IMR-90 (cell line): Measurements from ENCODE around the gene ERGIC1. TPM values are rescaled to one million over a fixed set of nuclear protein-coding genes. Genes with fewer than 3 reads are reported as not detected.

ENCODE experiments used
- ATAC-seq: fragments of 200-7000 bp; cut with Tn5 transposase; 2 replicates; pipeline ENCODE4 v1.9.1; 2020; ENCODE audit warnings: low read depth, mild to moderate bottlenecking, moderate library complexity
- BruUV-seq: library from RNA; stranded (reverse); fragments of 400-500 nt; replicated peaks from 2 replicates; lab custom pipeline; 2021; lab: Mats Ljungman, UMichigan
- CTCF ChIA-PET: fragments of 300-600 bp; formaldehyde crosslinking; extraction: SDS; loops from one replicate; lab custom pipeline; 2021; ENCODE audit warnings: antibody characterized with exemption; lab: Yijun Ruan, JAX
- POLR2A ChIA-PET: fragments of 300-600 bp; sonication (Branson Sonifier 250); formaldehyde crosslinking; loops from one replicate; lab custom pipeline; 2022; ENCODE audit warnings: antibody characterized with exemption; ENCODE audit not compliant: unreplicated experiment; lab: Charles Lee
- DNase-seq: peaks from one replicate; pipeline ENCODE4 v3.0.0; 2013
- H2AFZ ChIP-seq: replicated peaks from 2 replicates; pipeline ENCODE3; 2013; ENCODE audit warnings: low read length, mild to moderate bottlenecking; ENCODE audit not compliant: poor library complexity
- H2AK5ac ChIP-seq: 2 replicates; pipeline ENCODE4 v1.6.1; 2013; ENCODE audit warnings: low read depth, low read length, inconsistent platforms
- H2AK9ac ChIP-seq: replicated peaks from 2 replicates; pipeline ENCODE3; 2013; ENCODE audit warnings: mild to moderate bottlenecking, low read depth, low read length, moderate library complexity; ENCODE audit not compliant: poor library complexity
- H2BK120ac ChIP-seq: 2 replicates; pipeline ENCODE4 v1.6.1; 2013; ENCODE audit warnings: low read depth, low read length, inconsistent platforms
- H2BK15ac ChIP-seq: 3 replicates; pipeline ENCODE4 v1.6.1; 2013; ENCODE audit warnings: low read depth, low read length, inconsistent platforms
- H2BK20ac ChIP-seq: 2 replicates; pipeline ENCODE4 v1.6.1; 2013; ENCODE audit warnings: low read depth, mild to moderate bottlenecking, inconsistent platforms, low read length, moderate library complexity
- H2BK5ac ChIP-seq: 2 replicates; pipeline ENCODE4 v1.6.1; 2013; ENCODE audit warnings: mild to moderate bottlenecking, low read depth, low read length, inconsistent platforms; ENCODE audit not compliant: poor library complexity, severe bottlenecking
- H3K14ac ChIP-seq: replicated peaks from 2 replicates; pipeline ENCODE4 v1.6.1; 2013; ENCODE audit warnings: low read depth, low read length, inconsistent platforms
- H3K18ac ChIP-seq: 2 replicates; pipeline ENCODE4 v1.6.1; 2013; ENCODE audit warnings: low read depth, low read length, control low read depth
- H3K23ac ChIP-seq: 2 replicates; pipeline ENCODE4 v1.6.1; 2013; ENCODE audit warnings: low read depth, low read length, inconsistent platforms
- H3K27ac ChIP-seq: 2 replicates; pipeline ENCODE4 v1.5.1; 2013; ENCODE audit warnings: mild to moderate bottlenecking, control low read depth, low read length; ENCODE audit not compliant: insufficient read depth
- H3K27me3 ChIP-seq: 2 replicates; pipeline ENCODE4 v1.6.1; 2013; ENCODE audit warnings: low read length; ENCODE audit not compliant: control insufficient read depth, insufficient read depth
- H3K36me3 ChIP-seq: 2 replicates; pipeline ENCODE4 v1.6.1; 2013; ENCODE audit warnings: low read length, mixed read lengths; ENCODE audit not compliant: control insufficient read depth, insufficient read depth
- H3K4ac ChIP-seq: 2 replicates; pipeline ENCODE4 v1.6.1; 2013; ENCODE audit warnings: low read depth, low read length, inconsistent platforms
- H3K4me1 ChIP-seq: 2 replicates; pipeline ENCODE4 v1.6.1; 2013; ENCODE audit warnings: low read length, mixed read lengths; ENCODE audit not compliant: control insufficient read depth, insufficient read depth
- H3K4me2 ChIP-seq: 2 replicates; pipeline ENCODE4 v1.6.1; 2013; ENCODE audit warnings: low read depth, mild to moderate bottlenecking, control low read depth, low read length, moderate library complexity
- H3K4me3 ChIP-seq: 2 replicates; pipeline ENCODE4 v1.5.1; 2013; ENCODE audit warnings: low read depth, mild to moderate bottlenecking, control low read depth, low read length, moderate library complexity; ENCODE audit not compliant: insufficient read depth
- H3K56ac ChIP-seq: 2 replicates; pipeline ENCODE4 v1.6.1; 2013; ENCODE audit warnings: low read length, inconsistent platforms; ENCODE audit not compliant: insufficient read depth; ENCODE audit errors: extremely low read depth
- H3K79me1 ChIP-seq, 2 experiments: 2 replicates each; pipeline ENCODE4 v1.6.1; 2013; ENCODE audit warnings: low read length in 2 of 2, inconsistent platforms in 1 of 2, low read depth in 1 of 2
- H3K9ac ChIP-seq: 2 replicates; pipeline ENCODE4 v1.6.1; 2013; ENCODE audit warnings: low read depth, low read length, control low read depth
- H3K9me1 ChIP-seq: 2 replicates; pipeline ENCODE4 v1.6.1; 2013; ENCODE audit warnings: low read length, inconsistent platforms; ENCODE audit not compliant: insufficient read depth
- H3K9me3 ChIP-seq: 2 replicates; pipeline ENCODE4 v1.6.1; 2013; ENCODE audit warnings: low read length; ENCODE audit not compliant: control insufficient read depth, insufficient read depth
- H4K20me1 ChIP-seq: 2 replicates; pipeline ENCODE4 v1.6.1; 2013; ENCODE audit warnings: low read length, inconsistent platforms; ENCODE audit not compliant: insufficient read depth
- H4K5ac ChIP-seq: 2 replicates; pipeline ENCODE4 v1.6.1; 2013; ENCODE audit warnings: mild to moderate bottlenecking, low read depth, low read length, control low read depth
- H4K8ac ChIP-seq, 2 experiments: 2 replicates each; pipeline ENCODE4 v1.6.1; 2013; ENCODE audit warnings: low read depth in 2 of 2, low read length in 2 of 2, control low read depth in 1 of 2, inconsistent platforms in 1 of 2
- H4K91ac ChIP-seq: 2 replicates; pipeline ENCODE4 v1.6.1; 2013; ENCODE audit warnings: low read depth, low read length, inconsistent platforms; ENCODE audit not compliant: insufficient read depth
- BHLHE40 ChIP-seq: fragments of 150-350 bp; IDR thresholded peaks from 2 replicates; pipeline ENCODE4 v1.6.1; 2016; ENCODE audit warnings: mild to moderate bottlenecking, low read depth, low read length
- CEBPB ChIP-seq: IDR thresholded peaks from 2 replicates; pipeline ENCODE4 v1.6.1; 2012; ENCODE audit warnings: low read depth, low read length, improper control_type of control experiment
- FOS ChIP-seq: fragments of 150-350 bp; IDR thresholded peaks from 2 replicates; pipeline ENCODE4 v1.6.1; 2016; ENCODE audit warnings: low read depth, low read length
- MAFK ChIP-seq: IDR thresholded peaks from 2 replicates; pipeline ENCODE4 v1.6.1; 2012; ENCODE audit warnings: low read depth, low read length, improper control_type of control experiment
- MAZ ChIP-seq: IDR thresholded peaks from 2 replicates; pipeline ENCODE4 v1.6.1; 2012; ENCODE audit warnings: low read depth, mild to moderate bottlenecking, low read length, improper control_type of control experiment, moderate library complexity, borderline replicate concordance
- MXI1 ChIP-seq: IDR thresholded peaks from 2 replicates; pipeline ENCODE4 v1.6.1; 2012; ENCODE audit warnings: low read depth, mild to moderate bottlenecking, low read length, moderate library complexity, borderline replicate concordance
- NFE2L2 ChIP-seq: fragments of 150-350 bp; IDR thresholded peaks from 2 replicates; pipeline ENCODE4 v1.6.1; 2016; ENCODE audit warnings: low read depth, mild to moderate bottlenecking, low read length
- POLR2A ChIP-seq: IDR thresholded peaks from 2 replicates; pipeline ENCODE4 v1.6.1; 2012; ENCODE audit warnings: mild to moderate bottlenecking, low read depth, low read length
- RAD21 ChIP-seq: IDR thresholded peaks from 2 replicates; pipeline ENCODE4 v1.6.1; 2012; ENCODE audit warnings: low read length, improper control_type of control experiment
- RCOR1 ChIP-seq: IDR thresholded peaks from 2 replicates; pipeline ENCODE4 v1.6.1; 2012; ENCODE audit warnings: mild to moderate bottlenecking, low read length, improper control_type of control experiment; ENCODE audit not compliant: insufficient replicate concordance
- RFX5 ChIP-seq: IDR thresholded peaks from 2 replicates; pipeline ENCODE4 v1.8.0; 2012; ENCODE audit warnings: low read depth, mild to moderate bottlenecking, low read length, moderate library complexity
- SMC3 ChIP-seq: fragments of 150-350 bp; IDR thresholded peaks from 2 replicates; pipeline ENCODE4 v1.6.1; 2016; ENCODE audit warnings: low read depth, mild to moderate bottlenecking, antibody characterized with exemption, low read length, moderate library complexity
- WGBS, 2 experiments: methylation state at CpG; one replicate each; pipeline versions ENCODE4 v1.1.5 to v1.1.7; 2013; ENCODE audit warnings: missing lambda C conversion rate in 2 of 2; ENCODE audit not compliant: insufficient read length in 1 of 2; ENCODE audit errors: extremely low coverage in 2 of 2; 5-methylcytosine and 5-hydroxymethylcytosine counted together
- dilution Hi-C: fragments of 300-500 bp; cut with HindIII; formaldehyde crosslinking; loops from one replicate; pipeline ENCODE4 v1.14.3; 2018; ENCODE audit warnings: low sequenced_read_pairs; ENCODE audit not compliant: unreplicated experiment
- in situ Hi-C: fragments of 300-500 bp; cut with MboI; formaldehyde crosslinking; loops from 3 replicates; pipeline ENCODE4 v1.14.3; 2019; ENCODE audit warnings: low sequenced_read_pairs, inconsistent platforms, mixed read lengths
- intact Hi-C: fragments of 100-400 bp; cut with micrococcal nuclease; formaldehyde crosslinking; loops from 2 replicates; pipeline ENCODE4 v1.10.0; 2022
- polyA plus RNA-seq, 3 experiments: library from polyadenylated mRNA; depleted of rRNA; stranded (reverse); fragments of >200 nt; gene quantifications; 2 replicates each; pipeline ENCODE4 v1.2.3, GENCODE V29; 2012; ENCODE audit warnings: low replicate concordance in 1 of 3
- total RNA-seq: library from RNA; depleted of rRNA; stranded (reverse); fragments of >200 nt; gene quantifications from 2 replicates; pipeline ENCODE4 v1.2.3, GENCODE V29; 2012
- TF ChIP-seq, protein P1 (sequence below): fragments of 150-350 bp; IDR thresholded peaks from 2 replicates; pipeline ENCODE4 v1.6.1; 2016; ENCODE audit warnings: low read depth, mild to moderate bottlenecking, low read length, moderate library complexity, borderline replicate concordance
- TF ChIP-seq, protein P2 (sequence below): fragments of 150-350 bp; IDR thresholded peaks from 2 replicates; pipeline ENCODE4 v1.6.1; 2017; ENCODE audit warnings: mild to moderate bottlenecking, antibody characterized with exemption, low read length, low read depth

ERGIC1 gene
- total and polyA plus RNA-seq, 2 of the 4 experiments (the other 2 are of a cell fraction) = 134 to 192 TPM

- H3K79me1 ChIP-seq = peaks cover 9 to 27% of the 10 kb centered on the region in 2 experiments
- TF ChIP-seq FOS = no peak
- TF ChIP-seq MAFK = no peak
- no peak for TF ChIP-seq RCOR1
- no peak for TF ChIP-seq NFE2L2
- TF ChIP-seq, protein P1, sequence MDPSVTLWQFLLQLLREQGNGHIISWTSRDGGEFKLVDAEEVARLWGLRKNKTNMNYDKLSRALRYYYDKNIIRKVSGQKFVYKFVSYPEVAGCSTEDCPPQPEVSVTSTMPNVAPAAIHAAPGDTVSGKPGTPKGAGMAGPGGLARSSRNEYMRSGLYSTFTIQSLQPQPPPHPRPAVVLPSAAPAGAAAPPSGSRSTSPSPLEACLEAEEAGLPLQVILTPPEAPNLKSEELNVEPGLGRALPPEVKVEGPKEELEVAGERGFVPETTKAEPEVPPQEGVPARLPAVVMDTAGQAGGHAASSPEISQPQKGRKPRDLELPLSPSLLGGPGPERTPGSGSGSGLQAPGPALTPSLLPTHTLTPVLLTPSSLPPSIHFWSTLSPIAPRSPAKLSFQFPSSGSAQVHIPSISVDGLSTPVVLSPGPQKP = no peak
- TF ChIP-seq RAD21 = no peak
- TF ChIP-seq RFX5 = no peak
- no peak for TF ChIP-seq BHLHE40
- no peak for TF ChIP-seq SMC3
- no peak for TF ChIP-seq CEBPB
- no peak for TF ChIP-seq MAZ
- no peak for TF ChIP-seq POLR2A
- TF ChIP-seq MXI1 = no peak
- TF ChIP-seq, protein P2, sequence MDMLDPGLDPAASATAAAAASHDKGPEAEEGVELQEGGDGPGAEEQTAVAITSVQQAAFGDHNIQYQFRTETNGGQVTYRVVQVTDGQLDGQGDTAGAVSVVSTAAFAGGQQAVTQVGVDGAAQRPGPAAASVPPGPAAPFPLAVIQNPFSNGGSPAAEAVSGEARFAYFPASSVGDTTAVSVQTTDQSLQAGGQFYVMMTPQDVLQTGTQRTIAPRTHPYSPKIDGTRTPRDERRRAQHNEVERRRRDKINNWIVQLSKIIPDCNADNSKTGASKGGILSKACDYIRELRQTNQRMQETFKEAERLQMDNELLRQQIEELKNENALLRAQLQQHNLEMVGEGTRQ = no peak
- no TSS peak for BruUV-seq
- ChIA-PET CTCF (no interaction called here), POLR2A (no interaction called here)
- no peak overlapping the region for H3K9ac ChIP-seq
- no peak overlapping the region for H3K4me3 ChIP-seq
- peak overlapping the region; percentile 93; the same call in 1 of the 3 replicates for H2BK15ac ChIP-seq
- H3K9me1 ChIP-seq = peaks cover 17% of the 10 kb centered on the region
- no peak for DNase-seq
- peak overlapping the region; percentile 73; the same call in 1 of the 2 replicates for H2BK20ac ChIP-seq
- H3K4ac ChIP-seq = peak overlapping the region; percentile 67
- 78% methylated on average over 5 of the region's 9 CpGs; no CpG with 5 or more reads in 1 of the 2 experiments for WGBS, 2 experiments
- no peak for ATAC-seq
- H2AK5ac ChIP-seq = peak overlapping the region; percentile 81
- H2AK9ac ChIP-seq = no peak overlapping the region
- H2BK5ac ChIP-seq = peak overlapping the region; percentile 67
- no peak overlapping the region for H3K4me2 ChIP-seq
- intact Hi-C loops = no loop called here
- H4K5ac ChIP-seq = 0 out of 2 replicates have a peak overlapping the region, but pooled peaks have one; percentile 19
- in situ Hi-C loops = no loop called here
- dilution Hi-C loops = no loop called here
- no peak overlapping the region for H3K18ac ChIP-seq
- peak overlapping the region; percentile 57; the same call in 1 of the 2 replicates for H4K91ac ChIP-seq
- H4K8ac ChIP-seq = peak overlapping the region; percentile 51; a peak in 2 of 4 replicates
- H3K9me3 ChIP-seq = peaks cover 3% of the 10 kb centered on the region
- no peak overlapping the region for H3K27ac ChIP-seq
- H3K56ac ChIP-seq = no peak overlapping the region
- no peaks in the 10 kb centered on the region for H4K20me1 ChIP-seq
- no peak overlapping the region for H3K14ac ChIP-seq
- no peaks in the 10 kb centered on the region for H3K27me3 ChIP-seq
- no peak overlapping the region; the same call in 1 of the 2 replicates for H3K23ac ChIP-seq
- H3K4me1 ChIP-seq = peaks cover 18% of the 10 kb centered on the region
- H2BK120ac ChIP-seq = peak overlapping the region; percentile 60
- H2AFZ ChIP-seq = peak overlapping the region; percentile 74
- H3K36me3 ChIP-seq = no peaks in the 10 kb centered on the region
Observed at GRCh38 chr5:172805736-172806255, 28.3 kb upstream of the ERGIC1 start.
